HUES64 (cell line): ENCODE results near the gene CDC42BPA.
"Not testable (repeated sequence)": the region's sequence is repeated elsewhere in the genome, so short reads cannot be mapped to it uniquely, and the experiment has no call there.

ENCODE experiments used
- H3K27ac ChIP-seq: 2 replicates; pipeline ENCODE4 v1.7.0; 2013; ENCODE audit warnings: low read depth, low read length, inconsistent platforms
- H3K27me3 ChIP-seq: 2 replicates; pipeline ENCODE4 v1.6.1; 2013; ENCODE audit warnings: mild to moderate bottlenecking, low read length; ENCODE audit not compliant: insufficient read depth
- H3K36me3 ChIP-seq: 2 replicates; pipeline ENCODE4 v1.6.1; 2013; ENCODE audit warnings: mild to moderate bottlenecking, low read length; ENCODE audit not compliant: insufficient read depth
- H3K4me1 ChIP-seq: 2 replicates; pipeline ENCODE4 v1.6.1; 2013; ENCODE audit warnings: mild to moderate bottlenecking, low read length, moderate library complexity; ENCODE audit not compliant: insufficient read depth
- H3K4me3 ChIP-seq: 2 replicates; pipeline ENCODE4 v1.5.1; 2013; ENCODE audit warnings: mild to moderate bottlenecking, low read length, moderate library complexity
- H3K9ac ChIP-seq: 2 replicates; pipeline ENCODE4 v1.6.1; 2013; ENCODE audit warnings: mild to moderate bottlenecking, low read depth, low read length
- H3K9me3 ChIP-seq: 2 replicates; pipeline ENCODE4 v1.6.1; 2013; ENCODE audit warnings: low read depth, low read length; ENCODE audit not compliant: insufficient read depth
- WGBS: fragments of 150-250, 120-280 bp; methylation state at CpG from one replicate; pipeline ENCODE4 v1.1.7; 2013; ENCODE audit warnings: missing lambda C conversion rate; 5-methylcytosine and 5-hydroxymethylcytosine counted together

Gene CDC42BPA

GRCh38 chr1:226955857-226956256 lies 362.4 kb downstream of the CDC42BPA start:
- not testable (repeated sequence) for H3K9ac ChIP-seq, H3K27ac ChIP-seq, H3K9me3 ChIP-seq, H3K27me3 ChIP-seq, H3K4me3 ChIP-seq, H3K4me1 ChIP-seq, H3K36me3 ChIP-seq
- 93% methylated on average over 2 of the region's 2 CpGs for WGBS

- Histone ChIP-seq H3K27ac (no peak overlapping the region), H3K27me3 (no peaks in the 10 kb centered on the region), H3K4me1 (no peaks in the 10 kb centered on the region), H3K9me3 (no peaks in the 10 kb centered on the region), H3K4me3 (no peak overlapping the region), H3K36me3 (no peaks in the 10 kb centered on the region), H3K9ac (no peak overlapping the region)
- WGBS: 88% methylated on average over 4 of the region's 4 CpGs
Measured at GRCh38 chr1:226954777-226955176, 363.5 kb downstream of the CDC42BPA start.

GRCh38 chr1:226954337-226954736 lies 364.0 kb downstream of the CDC42BPA start:
- Histone ChIP-seq H3K4me1 (no peaks in the 10 kb centered on the region), H3K27me3 (no peaks in the 10 kb centered on the region), H3K9me3 (no peaks in the 10 kb centered on the region), H3K9ac (no peak overlapping the region), H3K4me3 (no peak overlapping the region), H3K27ac (no peak overlapping the region), H3K36me3 (no peaks in the 10 kb centered on the region)
- WGBS: 91% methylated on average over 6 of the region's 6 CpGs

GRCh38 chr1:226953175-226953800 lies 365.0 kb downstream of the CDC42BPA start:
- H3K4me1 ChIP-seq: no peaks in the 10 kb centered on the region
- no peak overlapping the region for H3K9ac ChIP-seq
- no peaks in the 10 kb centered on the region for H3K9me3 ChIP-seq
- no peak overlapping the region for H3K27ac ChIP-seq
- no peak overlapping the region for H3K4me3 ChIP-seq
- no peaks in the 10 kb centered on the region for H3K27me3 ChIP-seq
- WGBS: 91% methylated on average over 11 of the region's 11 CpGs
- no peaks in the 10 kb centered on the region for H3K36me3 ChIP-seq

- Histone ChIP-seq H3K27me3 (no peaks in the 10 kb centered on the region), H3K4me3 (no peak overlapping the region), H3K9me3 (no peaks in the 10 kb centered on the region), H3K36me3 (no peaks in the 10 kb centered on the region), H3K9ac (no peak overlapping the region), H3K27ac (no peak overlapping the region), H3K4me1 (no peaks in the 10 kb centered on the region)
- 91% methylated on average over 3 of the region's 3 CpGs for WGBS
Measured at GRCh38 chr1:226952118-226952441, 366.2 kb downstream of the CDC42BPA start.

- Histone ChIP-seq H3K4me1 (no peaks in the 10 kb centered on the region), H3K4me3 (no peak overlapping the region), H3K27me3 (no peaks in the 10 kb centered on the region), H3K27ac (no peak overlapping the region), H3K9me3 (no peaks in the 10 kb centered on the region), H3K9ac (no peak overlapping the region), H3K36me3 (no peaks in the 10 kb centered on the region)
- 90% methylated on average over 12 of the region's 12 CpGs for WGBS
Measured at GRCh38 chr1:226951286-226952117, 366.8 kb downstream of the CDC42BPA start.

- no peak overlapping the region for H3K27ac ChIP-seq
- WGBS: 80% methylated on average over 6 of the region's 6 CpGs
- no peaks in the 10 kb centered on the region for H3K9me3 ChIP-seq
- H3K4me1 ChIP-seq: no peaks in the 10 kb centered on the region
- no peaks in the 10 kb centered on the region for H3K27me3 ChIP-seq
- H3K36me3 ChIP-seq: no peaks in the 10 kb centered on the region
- H3K4me3 ChIP-seq: no peak overlapping the region
- no peak overlapping the region for H3K9ac ChIP-seq
Measured at GRCh38 chr1:226950871-226951270, 367.4 kb downstream of the CDC42BPA start.

- no peaks in the 10 kb centered on the region for H3K27me3 ChIP-seq
- 100% methylated on average over 1 of the region's 1 CpG for WGBS
Measured at GRCh38 chr1:226950316-226950715, 368.0 kb downstream of the CDC42BPA start.

GRCh38 chr1:226949401-226949800 lies 368.9 kb downstream of the CDC42BPA start:
- Histone ChIP-seq H3K4me3 (no peak overlapping the region), H3K9me3 (no peaks in the 10 kb centered on the region), H3K4me1 (peaks cover 4% of the 10 kb centered on the region; the same call in 1 of the 2 replicates), H3K27ac (no peak overlapping the region), H3K36me3 (no peaks in the 10 kb centered on the region), H3K9ac (no peak overlapping the region), H3K27me3 (no peaks in the 10 kb centered on the region)
- 93% methylated on average over 3 of the region's 3 CpGs for WGBS

More at GRCh38 chr1:226950316-226950715, 368.0 kb downstream of the CDC42BPA start:
- Histone ChIP-seq H3K4me3 (no peak overlapping the region), H3K36me3 (no peaks in the 10 kb centered on the region), H3K9ac (no peak overlapping the region), H3K27ac (no peak overlapping the region), H3K4me1 (0 out of 2 replicates have a peak, but pooled peaks cover 4% of the 10 kb centered on the region), H3K9me3 (no peaks in the 10 kb centered on the region)

GRCh38 chr1:226948996-226949395 lies 369.3 kb downstream of the CDC42BPA start:
- no peaks in the 10 kb centered on the region for H3K36me3 ChIP-seq
- H3K4me1 ChIP-seq: peaks cover 4% of the 10 kb centered on the region; the same call in 1 of the 2 replicates
- H3K27me3 ChIP-seq: no peaks in the 10 kb centered on the region
- no peak overlapping the region for H3K9ac ChIP-seq
- H3K4me3 ChIP-seq: no peak overlapping the region
- H3K27ac ChIP-seq: no peak overlapping the region
- H3K9me3 ChIP-seq: no peaks in the 10 kb centered on the region
- 93% methylated on average over 14 of the region's 15 CpGs for WGBS

- no peaks in the 10 kb centered on the region for H3K27me3 ChIP-seq
- peaks cover 4% of the 10 kb centered on the region; the same call in 1 of the 2 replicates for H3K4me1 ChIP-seq
- H3K36me3 ChIP-seq: no peaks in the 10 kb centered on the region
- H3K9me3 ChIP-seq: no peaks in the 10 kb centered on the region
- H3K4me3 ChIP-seq: no peak overlapping the region
- H3K9ac ChIP-seq: no peak overlapping the region
- no peak overlapping the region for H3K27ac ChIP-seq
- 92% methylated on average over 6 of the region's 6 CpGs for whole genome bisulfite sequencing
Measured at GRCh38 chr1:226948480-226948879, 369.8 kb downstream of the CDC42BPA start.
